IPS-18a (cell line): ENCODE measurements around the gene CAMK4.

Experiments used
- H3K27ac ChIP-seq: one replicate; pipeline ENCODE4 v1.5.1; 2013; ENCODE audit warnings: low read length
- H3K27me3 ChIP-seq: one replicate; pipeline ENCODE4 v1.6.1; 2013; ENCODE audit warnings: mild to moderate bottlenecking, low read length; ENCODE audit not compliant: control insufficient read depth, insufficient read depth
- H3K36me3 ChIP-seq: one replicate; pipeline ENCODE4 v1.6.1; 2013; ENCODE audit warnings: low read depth, low read length; ENCODE audit not compliant: control insufficient read depth
- H3K4me1 ChIP-seq: one replicate; pipeline ENCODE4 v1.6.1; 2013; ENCODE audit warnings: low read depth, low read length; ENCODE audit not compliant: control insufficient read depth
- H3K4me3 ChIP-seq: one replicate; pipeline ENCODE4 v1.5.1; 2013; ENCODE audit warnings: low read length
- H3K9ac ChIP-seq: one replicate; pipeline ENCODE4 v1.6.1; 2013; ENCODE audit warnings: mild to moderate bottlenecking, low read length, moderate library complexity
- H3K9me3 ChIP-seq: one replicate; pipeline ENCODE4 v1.6.1; 2013; ENCODE audit warnings: low read depth, low read length; ENCODE audit not compliant: control insufficient read depth

Gene CAMK4

DNA sequence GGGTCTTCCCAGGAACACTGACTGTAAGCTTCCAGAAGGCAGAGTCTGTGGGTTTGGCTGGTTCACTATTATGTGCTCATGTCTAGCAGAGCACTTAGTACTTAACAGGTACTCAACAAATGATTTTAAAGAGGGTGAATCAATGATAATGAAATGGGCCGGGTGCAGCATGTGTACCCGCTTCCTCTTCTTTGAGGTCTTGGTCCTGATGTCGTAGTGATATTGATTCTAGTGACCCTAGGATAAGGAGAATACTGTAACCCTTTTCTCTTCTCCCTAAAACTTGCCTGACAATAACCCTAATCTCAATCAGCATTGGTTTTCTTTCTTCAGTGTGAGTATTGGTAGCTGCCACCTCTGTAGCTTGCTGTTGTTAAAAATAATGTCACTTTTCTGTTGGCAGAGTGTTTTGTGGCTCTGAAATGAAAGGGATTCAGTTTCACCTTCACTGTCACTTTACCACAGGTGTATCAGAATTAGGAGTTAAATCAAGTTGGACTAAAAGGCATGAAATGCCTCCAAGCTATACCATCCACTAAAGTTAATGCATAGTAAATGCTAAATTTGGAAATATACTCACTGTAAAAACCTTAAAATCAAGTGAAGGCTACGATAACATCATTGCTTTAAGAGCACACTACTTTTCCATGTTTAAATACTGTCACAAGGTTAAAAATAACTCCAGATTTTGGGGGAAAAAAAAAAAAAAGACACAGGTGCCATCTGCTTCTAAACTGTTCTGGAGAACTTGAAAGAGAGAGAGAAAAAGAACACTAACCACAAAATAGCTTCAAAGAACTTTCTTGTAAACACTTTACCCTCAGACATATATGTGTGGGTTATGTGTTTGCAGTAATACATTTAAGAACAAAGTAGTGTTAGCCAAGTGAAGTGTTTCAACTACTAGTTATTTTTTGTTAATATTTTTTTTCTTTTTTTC lies 6.0 kb downstream of the CAMK4 start:
- H3K4me1 ChIP-seq = no peaks in the 10 kb centered on the region

DNA sequence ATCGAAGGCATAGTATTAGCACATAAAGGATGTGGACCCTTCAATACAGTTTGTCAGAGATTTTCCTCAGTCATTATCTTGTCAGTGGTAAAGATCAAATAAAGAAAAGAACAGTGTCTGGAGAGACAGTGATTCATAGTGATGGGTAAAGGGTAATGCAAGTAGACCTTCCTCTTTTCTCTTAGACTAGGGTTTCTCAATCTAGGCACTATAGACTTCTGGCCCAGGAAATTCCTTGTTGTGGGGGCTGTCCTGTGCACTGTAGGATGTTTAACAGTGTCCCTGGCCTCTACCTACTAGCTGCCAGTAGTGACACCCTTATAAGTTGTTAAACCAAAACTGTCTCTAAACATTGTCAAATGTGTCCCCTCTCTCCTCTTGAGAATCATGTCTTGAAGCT lies 6.9 kb downstream of the CAMK4 start:
- no peak overlapping the region for H3K4me3 ChIP-seq
- no peaks in the 10 kb centered on the region for H3K4me1 ChIP-seq
- H3K27me3 ChIP-seq = no peaks in the 10 kb centered on the region
- H3K9ac ChIP-seq = no peak overlapping the region
- H3K36me3 ChIP-seq = no peaks in the 10 kb centered on the region
- no peaks in the 10 kb centered on the region for H3K9me3 ChIP-seq
- H3K27ac ChIP-seq = no peak overlapping the region

More for the DNA sequence above, 6.0 kb downstream of the CAMK4 start:
- Histone ChIP-seq H3K9me3 (no peaks in the 10 kb centered on the region), H3K27ac (no peak overlapping the region), H3K27me3 (peaks cover 9% of the 10 kb centered on the region), H3K9ac (no peak overlapping the region), H3K4me3 (no peak overlapping the region), H3K36me3 (no peaks in the 10 kb centered on the region)

DNA sequence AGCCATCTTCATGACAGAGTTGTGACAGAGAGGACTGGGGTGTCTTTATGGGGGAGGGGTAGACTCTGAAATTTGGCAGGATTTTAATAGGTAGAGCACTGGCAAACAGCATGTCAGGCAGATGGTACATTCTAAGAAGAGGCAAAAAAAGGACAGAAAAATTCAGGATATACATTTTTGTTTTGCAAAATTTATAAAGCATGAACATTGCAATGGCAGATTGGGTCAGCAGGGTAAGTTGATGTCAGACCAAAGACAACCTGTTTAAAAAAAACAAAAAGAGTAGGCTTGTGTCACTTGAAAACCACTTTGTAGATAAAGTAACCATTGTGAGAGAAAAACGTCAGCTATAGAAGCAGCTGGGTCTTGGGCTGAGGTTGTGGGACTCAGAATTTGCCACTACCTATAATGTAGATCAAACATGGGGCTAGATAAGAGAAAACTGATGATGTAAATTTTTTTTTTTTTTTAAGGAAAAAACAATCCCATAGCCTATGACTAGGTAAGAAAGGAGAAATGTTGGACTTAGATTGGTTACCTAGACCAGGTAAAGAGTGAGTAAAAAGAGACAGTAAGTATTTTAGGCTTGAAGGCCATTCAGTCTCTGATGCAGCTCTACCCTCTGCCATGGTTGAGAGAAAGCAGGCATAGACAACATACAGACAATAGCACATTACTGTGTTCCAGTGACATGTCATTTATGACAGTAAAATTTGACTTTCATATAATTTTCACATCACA lies 8.3 kb downstream of the CAMK4 start:
- Histone ChIP-seq H3K9me3 (no peaks in the 10 kb centered on the region), H3K27me3 (no peaks in the 10 kb centered on the region), H3K4me1 (no peaks in the 10 kb centered on the region), H3K4me3 (no peak overlapping the region), H3K27ac (no peak overlapping the region), H3K36me3 (no peaks in the 10 kb centered on the region), H3K9ac (no peak overlapping the region)

DNA sequence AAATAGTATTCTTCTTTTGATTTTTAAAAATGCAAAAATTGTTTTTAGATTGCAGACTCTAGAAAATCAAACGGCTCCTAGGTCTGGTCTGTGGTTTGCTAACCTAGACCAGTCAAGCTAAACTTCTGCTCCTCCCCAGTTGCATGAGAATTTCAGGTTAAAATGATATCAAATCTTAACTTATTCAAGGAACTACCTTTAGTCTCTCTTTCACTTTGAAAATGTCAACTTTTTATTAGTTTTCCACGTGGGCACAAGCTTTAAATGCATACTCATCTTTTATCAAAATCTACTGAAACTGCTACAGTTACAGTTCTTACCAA lies 8.8 kb downstream of the CAMK4 start:
- no peaks in the 10 kb centered on the region for H3K4me1 ChIP-seq
- H3K27me3 ChIP-seq = no peaks in the 10 kb centered on the region
- H3K9me3 ChIP-seq = no peaks in the 10 kb centered on the region
- no peaks in the 10 kb centered on the region for H3K36me3 ChIP-seq
- H3K9ac ChIP-seq = no peak overlapping the region
- H3K4me3 ChIP-seq = no peak overlapping the region
- no peak overlapping the region for H3K27ac ChIP-seq

DNA sequence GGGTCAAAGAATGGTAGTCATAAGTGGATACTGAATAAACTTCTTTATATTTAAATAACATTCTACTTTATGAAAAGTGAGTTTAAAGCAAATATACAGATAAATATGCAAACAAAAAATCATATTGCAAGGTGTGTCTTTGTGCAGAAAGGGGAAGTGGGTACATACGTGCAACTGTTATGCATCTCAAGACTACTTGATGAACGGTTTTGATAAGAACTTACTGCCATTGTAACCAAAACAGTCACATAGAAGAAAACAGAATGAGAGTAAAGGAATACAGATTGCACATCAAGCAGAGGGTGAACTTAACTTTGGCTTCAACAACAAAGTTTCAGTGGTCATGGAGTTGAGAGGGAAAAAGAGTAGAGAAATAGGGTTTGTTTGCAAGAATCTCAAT lies 9.9 kb downstream of the CAMK4 start:
- Histone ChIP-seq H3K27ac (no peak overlapping the region), H3K4me1 (no peaks in the 10 kb centered on the region), H3K9me3 (no peaks in the 10 kb centered on the region), H3K4me3 (no peak overlapping the region), H3K27me3 (no peaks in the 10 kb centered on the region), H3K36me3 (no peaks in the 10 kb centered on the region), H3K9ac (no peak overlapping the region)

DNA sequence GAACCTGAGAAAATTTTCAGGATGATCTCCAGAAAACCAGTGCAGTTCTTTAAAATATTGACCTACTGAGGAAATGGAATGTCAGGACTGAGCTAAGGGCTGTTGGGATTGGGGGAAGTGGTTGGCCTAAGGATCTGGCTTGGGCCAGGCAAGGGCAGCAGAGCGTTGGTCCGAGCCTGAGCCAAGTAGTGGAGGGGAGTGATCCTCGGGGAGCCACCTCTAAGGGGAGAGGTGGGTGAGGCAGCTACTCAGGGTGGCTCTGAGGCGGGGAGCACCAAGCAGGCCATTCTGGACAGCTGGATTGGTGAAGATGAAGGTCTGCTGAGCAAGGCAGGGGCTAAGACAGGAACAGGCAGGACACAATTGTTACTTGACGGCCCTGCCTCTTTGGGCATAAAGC lies 11.5 kb downstream of the CAMK4 start:
- Histone ChIP-seq H3K9me3 (no peaks in the 10 kb centered on the region), H3K27ac (no peak overlapping the region), H3K9ac (no peak overlapping the region), H3K27me3 (no peaks in the 10 kb centered on the region), H3K4me3 (no peak overlapping the region), H3K36me3 (no peaks in the 10 kb centered on the region), H3K4me1 (no peaks in the 10 kb centered on the region)

DNA sequence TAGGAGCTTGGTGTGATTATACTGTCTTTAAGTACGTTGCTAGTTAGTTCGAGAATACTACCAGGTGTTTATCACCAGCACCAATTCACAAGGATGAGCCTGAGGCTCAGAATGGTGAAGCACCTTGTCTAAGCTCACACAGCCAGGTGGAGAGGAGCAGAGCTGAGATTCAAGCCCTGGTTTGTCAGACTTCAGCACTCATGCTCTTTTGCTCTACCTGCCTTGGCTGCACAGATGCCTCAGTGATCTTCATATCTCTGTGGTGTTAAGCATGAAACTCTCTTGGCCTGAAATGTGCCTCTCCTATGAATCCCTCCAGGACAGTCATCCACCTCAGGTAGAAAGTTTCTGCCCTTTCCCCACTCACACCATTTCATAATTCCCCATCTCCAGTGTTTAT lies 12.2 kb downstream of the CAMK4 start:
- Histone ChIP-seq H3K4me3 (no peak overlapping the region), H3K27ac (no peak overlapping the region), H3K36me3 (no peaks in the 10 kb centered on the region), H3K4me1 (no peaks in the 10 kb centered on the region), H3K9ac (no peak overlapping the region), H3K27me3 (no peaks in the 10 kb centered on the region), H3K9me3 (no peaks in the 10 kb centered on the region)

DNA sequence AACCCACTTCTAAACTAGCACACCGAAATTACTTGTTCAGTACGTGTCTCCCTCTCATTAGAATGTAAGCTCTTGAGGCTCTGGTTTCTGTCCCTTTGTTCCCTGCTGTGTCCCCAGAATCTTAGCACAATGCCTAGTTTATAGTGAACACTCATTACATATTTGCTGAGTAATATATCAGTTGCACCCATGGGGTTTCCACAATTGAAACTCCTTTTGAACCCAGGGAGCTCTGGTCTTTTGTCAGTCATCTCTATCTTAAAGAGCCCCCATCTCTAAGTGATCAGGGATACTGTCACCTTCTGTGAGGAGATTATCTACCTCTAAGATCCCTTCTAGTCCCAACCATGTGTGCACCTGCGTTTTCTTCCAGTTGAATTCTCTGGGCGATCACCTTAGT lies 12.8 kb downstream of the CAMK4 start:
- no peak overlapping the region for H3K4me3 ChIP-seq
- no peak overlapping the region for H3K27ac ChIP-seq
- H3K4me1 ChIP-seq = no peaks in the 10 kb centered on the region
- no peak overlapping the region for H3K9ac ChIP-seq
- H3K36me3 ChIP-seq = no peaks in the 10 kb centered on the region
- no peaks in the 10 kb centered on the region for H3K27me3 ChIP-seq
- no peaks in the 10 kb centered on the region for H3K9me3 ChIP-seq

DNA sequence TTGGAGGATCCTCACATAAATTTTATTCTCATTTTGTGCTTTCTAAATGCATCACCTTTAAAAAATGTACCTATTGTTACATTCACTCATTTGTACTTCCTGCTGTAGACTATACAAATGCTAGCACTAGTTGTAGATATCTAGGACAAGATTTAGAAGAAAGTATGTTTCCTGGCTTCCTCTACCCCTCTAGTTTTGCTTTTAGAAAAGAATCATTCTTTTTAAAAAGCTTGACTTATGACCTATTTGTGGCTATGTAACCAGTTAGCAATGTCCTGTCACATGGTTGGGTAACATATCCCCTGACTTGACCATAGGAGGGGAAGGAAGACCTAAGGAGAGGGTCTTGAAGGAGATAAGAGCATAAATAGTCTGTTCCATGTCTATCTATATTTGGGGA lies 13.3 kb downstream of the CAMK4 start:
- Histone ChIP-seq H3K4me3 (no peak overlapping the region), H3K27ac (no peak overlapping the region), H3K9ac (no peak overlapping the region), H3K4me1 (no peaks in the 10 kb centered on the region), H3K27me3 (no peaks in the 10 kb centered on the region), H3K36me3 (no peaks in the 10 kb centered on the region), H3K9me3 (no peaks in the 10 kb centered on the region)

DNA sequence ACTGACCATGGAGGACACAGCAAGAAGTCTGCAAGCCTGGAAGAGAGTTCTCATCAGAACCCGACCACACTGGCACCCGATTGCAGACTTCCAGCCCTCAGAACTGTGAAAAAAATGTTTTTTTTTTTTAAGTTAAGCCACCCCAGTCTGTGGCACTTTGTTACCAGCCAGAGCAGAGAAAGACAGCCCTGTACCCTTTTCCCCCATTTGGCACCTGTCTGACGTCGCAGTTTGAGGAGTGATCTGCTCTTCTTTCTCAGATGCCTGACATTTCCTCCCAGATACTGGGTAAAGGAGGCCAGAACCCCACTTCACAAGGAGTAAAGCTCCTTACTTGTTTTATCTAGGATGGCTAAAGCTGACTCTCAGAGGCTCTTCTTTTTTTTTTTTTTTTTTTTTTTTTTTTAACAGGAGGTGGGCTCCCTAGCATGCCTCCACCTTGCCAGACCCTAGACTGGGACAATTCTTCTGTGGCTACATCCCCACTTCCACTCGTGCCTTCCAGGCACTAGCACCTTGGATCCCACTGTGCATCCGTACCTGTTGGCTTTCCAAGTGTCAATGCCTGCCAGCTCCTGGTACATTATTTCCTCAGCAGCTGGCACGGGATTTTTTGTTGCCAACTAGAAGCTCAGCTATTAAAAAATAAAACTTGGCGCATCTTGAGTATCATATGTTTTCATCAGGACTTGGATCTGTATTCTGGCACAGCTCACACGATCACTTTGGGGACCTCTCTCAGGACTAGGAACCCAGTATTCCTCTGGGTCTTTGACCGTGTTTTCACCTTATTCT lies 14.4 kb downstream of the CAMK4 start:
- no peaks in the 10 kb centered on the region for H3K36me3 ChIP-seq
- no peak overlapping the region for H3K4me3 ChIP-seq
- H3K9me3 ChIP-seq = no peaks in the 10 kb centered on the region
- H3K27me3 ChIP-seq = no peaks in the 10 kb centered on the region
- H3K27ac ChIP-seq = no peak overlapping the region
- no peak overlapping the region for H3K9ac ChIP-seq
- H3K4me1 ChIP-seq = no peaks in the 10 kb centered on the region

DNA sequence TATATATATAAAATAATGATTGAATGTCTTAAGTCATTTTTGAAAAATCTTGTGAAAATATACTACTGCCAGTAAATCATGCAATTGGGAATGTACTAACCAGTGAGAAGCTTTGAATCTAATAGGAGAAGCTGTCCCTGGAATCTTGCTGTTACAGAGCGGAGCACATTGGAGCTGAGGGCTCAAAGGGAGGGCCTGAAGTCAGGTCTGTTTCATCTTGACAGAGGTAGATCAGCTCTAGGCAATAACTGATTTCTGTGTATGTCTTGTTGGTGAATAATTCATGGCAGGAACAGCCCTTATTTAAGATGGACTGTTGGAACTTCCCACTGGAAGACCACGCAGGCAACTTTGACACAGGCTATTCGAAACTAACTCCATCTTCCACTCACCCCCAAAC lies 17.5 kb downstream of the CAMK4 start:
- Histone ChIP-seq H3K27me3 (no peaks in the 10 kb centered on the region), H3K4me3 (no peak overlapping the region), H3K36me3 (no peaks in the 10 kb centered on the region), H3K27ac (no peak overlapping the region), H3K9ac (no peak overlapping the region), H3K4me1 (no peaks in the 10 kb centered on the region), H3K9me3 (no peaks in the 10 kb centered on the region)
